HG03095 (cell line): ENCODE measurements around the gene ITGA2B.
"Not testable (repeated sequence)": the region's sequence is repeated elsewhere in the genome, so short reads cannot be mapped to it uniquely, and the experiment has no call there.

ENCODE experiments used
- ATAC-seq: cut with Tn5 transposase; IDR thresholded peaks from one replicate; pipeline ENCODE4 v1.9.1; 2021; ENCODE audit warnings: moderate library complexity; ENCODE audit not compliant: unreplicated experiment

Gene ITGA2B

GRCh38 chr17:44352828-44353671 is 36.4 kb downstream of the ITGA2B start:
- no peak for ATAC-seq

DNA sequence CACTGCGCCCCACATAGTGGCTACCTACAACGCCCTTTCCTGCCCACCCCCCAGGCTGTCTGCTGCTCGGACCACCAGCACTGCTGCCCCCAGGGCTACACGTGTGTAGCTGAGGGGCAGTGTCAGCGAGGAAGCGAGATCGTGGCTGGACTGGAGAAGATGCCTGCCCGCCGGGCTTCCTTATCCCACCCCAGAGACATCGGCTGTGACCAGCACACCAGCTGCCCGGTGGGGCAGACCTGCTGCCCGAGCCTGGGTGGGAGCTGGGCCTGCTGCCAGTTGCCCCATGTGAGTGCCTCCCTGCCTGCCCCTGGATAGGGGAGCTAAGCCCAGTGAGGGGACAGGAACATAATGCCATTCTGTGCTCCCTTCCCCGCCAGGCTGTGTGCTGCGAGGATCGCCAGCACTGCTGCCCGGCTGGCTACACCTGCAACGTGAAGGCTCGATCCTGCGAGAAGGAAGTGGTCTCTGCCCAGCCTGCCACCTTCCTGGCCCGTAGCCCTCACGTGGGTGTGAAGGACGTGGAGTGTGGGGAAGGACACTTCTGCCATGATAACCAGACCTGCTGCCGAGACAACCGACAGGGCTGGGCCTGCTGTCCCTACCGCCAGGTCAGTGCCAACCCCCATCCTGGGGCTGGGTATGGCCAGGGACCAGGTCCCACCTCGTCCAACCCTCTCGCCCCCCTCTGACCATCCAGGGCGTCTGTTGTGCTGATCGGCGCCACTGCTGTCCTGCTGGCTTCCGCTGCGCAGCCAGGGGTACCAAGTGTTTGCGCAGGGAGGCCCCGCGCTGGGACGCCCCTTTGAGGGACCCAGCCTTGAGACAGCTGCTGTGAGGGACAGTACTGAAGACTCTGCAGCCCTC is 37.3 kb downstream of the ITGA2B start:
- no peak for ATAC-seq

DNA sequence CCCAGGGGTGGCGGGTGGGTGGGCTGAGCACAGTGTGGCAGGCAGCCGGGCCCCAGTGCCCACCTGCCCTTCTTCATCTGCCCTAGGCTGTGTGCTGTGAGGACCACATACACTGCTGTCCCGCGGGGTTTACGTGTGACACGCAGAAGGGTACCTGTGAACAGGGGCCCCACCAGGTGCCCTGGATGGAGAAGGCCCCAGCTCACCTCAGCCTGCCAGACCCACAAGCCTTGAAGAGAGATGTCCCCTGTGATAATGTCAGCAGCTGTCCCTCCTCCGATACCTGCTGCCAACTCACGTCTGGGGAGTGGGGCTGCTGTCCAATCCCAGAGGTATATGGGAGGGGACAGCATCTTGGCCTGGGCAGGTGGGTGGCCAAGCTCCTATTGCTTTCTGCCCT is 38.0 kb downstream of the ITGA2B start:
- ATAC-seq, result no peak

DNA sequence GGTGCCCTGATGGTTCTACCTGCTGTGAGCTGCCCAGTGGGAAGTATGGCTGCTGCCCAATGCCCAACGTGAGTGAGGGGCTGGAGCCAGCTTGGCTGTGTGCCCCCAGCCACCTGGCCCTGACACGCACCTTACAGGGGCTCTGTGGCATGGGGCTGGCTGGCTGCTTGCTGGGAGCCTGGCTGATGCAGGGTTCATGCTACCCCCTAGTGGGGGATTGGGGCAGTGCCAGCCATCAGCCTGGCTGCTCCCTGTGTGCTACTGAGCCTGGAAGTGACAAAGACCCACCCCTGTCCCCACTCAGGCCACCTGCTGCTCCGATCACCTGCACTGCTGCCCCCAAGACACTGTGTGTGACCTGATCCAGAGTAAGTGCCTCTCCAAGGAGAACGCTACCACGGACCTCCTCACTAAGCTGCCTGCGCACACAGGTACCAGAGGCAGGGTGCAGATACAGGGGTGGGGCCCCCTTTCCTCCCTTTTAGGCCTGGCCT is 38.7 kb downstream of the ITGA2B start:
- ATAC-seq, result no peak

GRCh38 chr17:44349553-44350070 is 39.8 kb downstream of the ITGA2B start:
- no peak for ATAC-seq

GRCh38 chr17:44348988-44349364 is 40.5 kb downstream of the ITGA2B start:
- ATAC-seq, result no peak

- peak; percentile 38 for ATAC-seq
Observed at GRCh38 chr17:44348234-44348987, 41.0 kb downstream of the ITGA2B start.

GRCh38 chr17:44347206-44348055 is 42.0 kb downstream of the ITGA2B start:
- ATAC-seq, result not testable (repeated sequence)

DNA sequence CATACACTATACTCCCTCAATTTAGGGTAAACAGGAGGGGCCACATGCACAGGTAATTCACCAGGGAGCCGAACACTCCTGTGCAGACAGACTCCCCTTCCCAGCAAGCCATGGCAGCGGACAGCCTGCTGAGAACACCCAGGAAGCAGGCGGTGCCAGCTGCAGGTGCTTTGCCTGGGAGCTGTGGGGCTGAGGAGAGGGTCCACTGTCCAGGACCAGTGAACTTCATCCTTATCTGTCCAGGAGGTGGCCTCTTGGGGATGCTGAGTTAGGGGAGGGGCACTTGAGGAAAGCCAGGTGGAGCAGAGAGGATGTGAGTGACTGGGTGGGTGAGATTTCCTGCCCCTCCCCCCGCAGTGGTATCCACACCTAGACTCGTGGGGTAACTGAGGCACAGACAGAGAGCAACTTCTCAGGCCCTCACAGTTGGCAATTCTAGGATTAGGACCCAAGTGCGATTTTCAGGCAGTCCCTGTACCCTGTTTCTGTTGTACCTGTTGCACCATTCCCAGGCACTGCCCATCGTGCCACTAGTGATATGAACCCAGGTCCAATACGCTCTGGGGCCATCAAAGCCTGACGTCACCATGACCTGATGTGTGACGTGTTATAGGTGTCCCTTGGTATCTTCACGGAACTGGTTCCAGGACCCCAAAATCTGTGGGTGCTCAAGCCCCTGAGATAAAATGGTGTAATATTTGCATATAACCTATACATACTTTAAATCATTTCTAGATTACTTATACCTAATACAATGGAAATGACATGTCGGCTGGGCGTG is 43.2 kb downstream of the ITGA2B start:
- no peak for ATAC-seq

- ATAC-seq, result peak; percentile 1
Observed at GRCh38 chr17:44345454-44346026, 43.9 kb downstream of the ITGA2B start.

GRCh38 chr17:44344939-44345453 is 44.5 kb downstream of the ITGA2B start, which contains the start of gene GRN:
Gene GRN, plus strand, starts transcription at chr17:44345302. Its CDS starts 3,863 bp downstream, at chr17:44349165.
- ATAC-seq, result peak; percentile 44

DNA sequence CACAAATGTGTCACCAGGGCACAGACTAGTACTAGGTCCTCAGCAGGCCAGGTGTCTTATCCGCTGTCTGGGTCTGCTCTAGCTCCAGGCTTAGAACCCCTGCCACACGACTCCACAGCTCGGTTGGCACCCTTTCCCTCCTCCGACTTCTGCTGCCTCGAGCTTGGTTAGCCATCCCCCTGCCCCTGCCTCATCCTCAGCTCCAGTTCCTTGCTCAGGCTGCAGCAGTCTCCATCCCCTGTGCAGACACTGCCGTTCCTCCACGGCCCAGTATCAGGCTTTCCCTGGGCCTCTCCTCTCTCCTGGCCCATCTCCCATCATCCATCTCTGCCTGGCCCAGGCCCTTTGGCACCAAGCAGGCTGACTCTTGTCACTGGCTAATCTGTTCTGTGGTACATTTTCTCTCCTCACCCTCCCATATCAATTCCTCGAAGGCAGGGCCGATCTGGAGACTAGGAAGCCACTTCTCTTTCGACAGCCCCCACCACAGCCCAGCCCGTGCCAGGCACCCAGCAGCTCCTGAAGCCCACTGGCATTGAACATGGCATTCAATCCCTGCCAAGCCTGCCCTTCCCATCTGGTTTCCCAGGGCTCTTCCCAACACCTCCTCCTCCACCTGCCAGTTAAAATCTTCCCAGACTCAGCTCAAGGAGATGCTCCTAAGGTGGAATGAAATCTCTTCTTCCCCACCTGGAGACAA is 45.8 kb downstream of the ITGA2B start:
- no peak for ATAC-seq

DNA sequence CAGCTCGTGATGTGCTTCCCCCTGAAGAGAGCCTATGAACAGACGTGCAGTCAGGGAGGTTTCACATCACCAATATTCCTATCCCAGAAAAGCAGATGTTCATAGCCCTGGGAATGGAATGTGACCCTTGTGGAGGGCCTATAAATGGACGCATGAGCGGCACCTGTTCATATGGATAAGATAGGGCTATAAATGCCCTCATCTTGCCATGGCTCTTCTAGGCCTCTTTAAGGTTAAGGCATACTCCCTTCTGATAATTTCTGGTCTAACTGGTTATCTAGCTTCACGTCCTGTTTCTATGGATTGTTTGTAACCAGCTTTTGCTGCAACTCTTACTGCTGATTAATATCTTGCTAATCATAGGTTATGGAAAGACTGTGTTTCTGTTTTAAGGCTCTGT is 48.9 kb downstream of the ITGA2B start:
- not testable (repeated sequence) for ATAC-seq

DNA sequence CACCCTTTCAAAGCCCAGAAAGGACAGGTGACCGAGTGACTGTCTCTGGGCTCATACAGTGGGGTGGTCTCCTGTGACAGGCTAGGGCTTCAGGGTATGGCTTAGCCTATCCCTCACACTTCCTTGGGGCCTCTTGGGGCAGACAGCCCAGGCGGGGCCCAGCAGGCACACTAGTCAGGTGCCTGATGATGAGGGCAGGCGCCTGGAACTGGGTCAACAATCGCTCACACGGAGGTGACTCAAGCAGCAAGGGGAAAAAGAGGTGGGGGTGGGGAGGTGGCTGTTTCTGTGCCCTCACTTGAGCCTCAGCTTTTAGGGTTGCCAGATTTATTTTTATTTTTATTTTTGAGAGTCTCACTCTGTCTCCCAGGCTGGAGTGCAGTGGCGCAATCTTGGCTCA is 50.7 kb downstream of the ITGA2B start:
- no peak for ATAC-seq

DNA sequence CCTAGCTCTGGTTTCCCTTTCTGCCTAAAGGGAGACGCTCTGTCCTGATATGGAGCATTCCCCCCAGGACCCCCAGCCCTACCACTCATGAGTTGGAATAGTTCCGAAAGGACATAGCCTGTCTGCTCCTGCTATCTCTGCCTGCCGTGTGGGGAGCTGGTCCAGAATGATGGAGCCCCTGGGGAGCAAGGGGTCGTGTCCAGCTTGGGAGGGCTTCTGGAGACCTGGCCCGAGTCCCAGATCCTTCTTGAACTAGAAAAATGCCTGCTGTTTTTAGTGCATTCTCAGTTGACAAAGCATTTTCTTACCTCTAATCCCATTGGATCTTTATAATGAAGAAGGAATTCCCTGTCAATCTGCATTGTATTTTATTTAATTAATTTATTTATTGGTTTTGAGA is 53.5 kb downstream of the ITGA2B start:
- no peak for ATAC-seq

GRCh38 chr17:44335564-44335963 is 53.9 kb downstream of the ITGA2B start:
- ATAC-seq, result no peak

DNA sequence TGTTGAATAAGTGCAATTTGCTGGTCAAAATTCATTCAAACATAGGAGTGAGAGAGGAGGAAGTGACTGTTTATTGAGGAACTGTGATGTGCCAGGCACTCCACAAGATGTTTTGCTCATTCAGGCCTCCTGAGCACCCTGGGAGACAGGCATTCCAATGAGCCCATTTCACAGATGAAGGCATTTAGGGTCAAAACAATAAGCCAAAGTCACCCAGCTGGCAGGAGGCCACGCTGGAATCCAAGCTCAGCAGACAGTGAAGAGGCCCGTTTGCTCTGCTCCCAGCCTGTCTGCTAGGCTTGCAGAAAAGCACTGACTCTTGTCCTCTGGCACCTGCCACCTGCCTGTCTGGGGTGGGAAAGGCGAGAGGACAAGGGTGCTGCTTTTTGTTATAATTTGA is 54.7 kb downstream of the ITGA2B start:
- no peak for ATAC-seq

DNA sequence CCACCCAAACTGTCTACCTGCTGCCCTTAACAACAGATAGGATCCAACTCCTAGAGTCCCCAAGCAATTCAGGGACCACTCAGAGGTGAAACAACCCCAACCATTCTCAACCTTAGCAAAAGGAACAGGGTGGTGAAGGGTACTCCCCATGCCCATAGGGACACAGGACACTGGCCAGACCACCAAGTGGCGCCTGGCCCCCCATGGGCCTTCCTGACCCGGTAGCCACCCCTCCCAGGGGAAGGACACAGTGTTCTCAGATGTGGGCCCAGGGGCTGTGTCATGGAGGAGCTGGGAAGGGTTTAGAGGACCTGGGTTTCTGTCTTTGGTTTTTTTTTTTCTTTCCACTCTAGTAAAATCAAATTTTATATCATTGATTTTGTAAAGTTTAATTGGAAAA is 55.1 kb downstream of the ITGA2B start:
- no peak for ATAC-seq
